ENCODE data around the gene PAX8.

PAX8 gene

DNA sequence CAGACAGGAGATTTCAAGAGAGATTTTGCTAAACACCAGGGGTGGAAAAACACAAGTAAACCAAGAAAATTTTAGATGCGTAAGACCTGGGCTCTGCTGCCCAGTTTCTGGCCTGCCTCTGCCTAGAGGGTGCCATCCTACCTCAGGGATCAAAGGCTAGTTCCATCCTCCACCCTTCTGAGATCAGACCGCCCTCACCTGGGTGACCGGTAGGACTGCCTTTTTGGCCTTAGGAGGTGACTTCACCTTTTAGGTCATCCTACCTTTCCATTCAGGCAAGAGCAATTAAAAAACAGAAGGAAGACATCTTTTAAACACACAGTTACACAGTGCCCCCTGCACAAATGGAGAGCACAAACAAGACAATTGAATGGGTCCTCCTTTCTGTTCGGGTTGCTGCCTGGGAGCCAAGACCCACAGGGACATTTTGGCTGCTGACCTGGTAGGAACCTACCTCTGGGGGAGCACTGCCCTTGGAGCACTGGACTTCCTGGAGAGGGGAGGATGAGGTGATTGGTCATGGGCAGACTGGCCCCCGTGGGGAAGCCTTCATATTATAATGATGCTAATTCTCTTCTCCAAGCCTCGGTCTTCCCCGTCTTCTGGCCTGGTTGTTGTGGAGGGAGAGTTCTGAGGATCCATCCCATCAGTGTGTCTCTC, 101.9 kb downstream of the PAX8 start:
- Histone ChIP-seq H3K9me3 (ENCODE audit: control insufficient read depth in 1 of 2, low read length in 2 of 2) (no peaks in the 10 kb centered on the region), H3K4me1 (ENCODE audit: control insufficient read depth in 1 of 2, insufficient read depth in 2 of 2, low read length in 2 of 2) (peaks cover 59 to 67% of the 10 kb centered on the region in 2 donors), H3K27ac (ENCODE audit: low read depth, low read length) (no peak overlapping the region), H3K9ac (ENCODE audit: low read depth in 1 of 2, low read length in 2 of 2) (no peak overlapping the region), H3K36me3 (ENCODE audit: control insufficient read depth in 1 of 2, insufficient read depth in 2 of 2, low read length in 2 of 2) (peaks cover 0 to 4% of the 10 kb centered on the region in 2 donors), H3K4me3 (ENCODE audit: low read depth in 1 of 2, low read length in 2 of 2) (peak overlapping the region; percentile 69 to 72), H3K27me3 (ENCODE audit: control insufficient read depth in 1 of 2, insufficient read depth in 2 of 2, low read length in 2 of 2) (no peaks in the 10 kb centered on the region)

DNA sequence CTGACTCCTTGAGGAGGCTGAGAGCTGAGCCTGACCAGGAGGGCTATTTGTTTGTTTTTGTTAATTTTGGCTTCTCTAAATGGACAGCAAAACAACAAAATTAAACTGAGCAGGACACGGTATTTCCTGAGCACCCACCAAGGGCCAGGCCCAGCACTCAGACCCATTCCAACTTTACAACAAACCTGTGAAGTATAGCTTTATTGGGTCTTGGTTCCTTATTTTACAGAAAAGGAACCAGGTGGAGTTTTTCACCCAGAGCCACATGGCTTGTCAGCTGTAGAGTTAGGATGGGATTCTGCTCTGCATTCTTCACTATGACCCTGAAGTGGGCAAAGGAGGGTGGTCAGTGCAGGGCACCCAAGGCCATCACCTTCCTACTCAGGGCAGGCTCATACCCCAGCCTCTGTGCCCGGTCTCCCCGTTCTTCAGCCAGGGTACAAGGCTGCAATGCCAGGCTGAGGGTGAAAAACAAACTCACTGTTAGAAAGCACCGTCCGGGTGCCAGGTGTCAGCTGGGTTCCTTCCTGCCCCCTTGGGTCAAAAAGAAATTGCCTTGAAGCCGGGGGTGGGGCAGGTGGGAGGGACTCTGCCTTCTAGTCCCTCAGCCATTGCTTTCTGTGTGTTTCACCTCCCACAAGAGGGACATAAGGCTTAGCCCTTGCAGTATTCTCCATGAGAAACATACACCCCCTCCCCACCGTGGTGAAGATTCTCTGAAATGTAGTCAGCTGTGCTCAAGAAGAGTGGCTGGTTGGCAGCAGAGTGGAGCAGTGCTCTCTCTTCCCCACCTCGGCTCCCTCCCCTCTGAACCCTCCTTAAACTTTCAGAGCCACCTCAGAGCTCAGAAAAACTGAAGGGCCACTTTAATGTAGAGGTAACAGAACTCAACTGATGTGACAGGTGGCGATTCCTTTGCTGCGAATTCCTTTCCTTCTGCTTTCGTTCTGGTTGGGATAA, 102.7 kb downstream of the PAX8 start:
- Histone ChIP-seq H3K4me1 (ENCODE audit: control insufficient read depth in 1 of 2, insufficient read depth in 2 of 2, low read length in 2 of 2) (peaks cover 51 to 59% of the 10 kb centered on the region in 2 donors), H3K36me3 (ENCODE audit: control insufficient read depth in 1 of 2, insufficient read depth in 2 of 2, low read length in 2 of 2) (no peaks in the 10 kb centered on the region), H3K27me3 (ENCODE audit: control insufficient read depth in 1 of 2, insufficient read depth in 2 of 2, low read length in 2 of 2) (no peaks in the 10 kb centered on the region), H3K4me3 (ENCODE audit: low read depth in 1 of 2, low read length in 2 of 2) (peak overlapping the region; percentile 69 to 72), H3K9ac (ENCODE audit: low read depth in 1 of 2, low read length in 2 of 2) (peak overlapping the region; percentile 15 to 21), H3K9me3 (ENCODE audit: control insufficient read depth in 1 of 2, low read length in 2 of 2) (no peaks in the 10 kb centered on the region), H3K27ac (ENCODE audit: low read depth, low read length) (no peak overlapping the region)

DNA sequence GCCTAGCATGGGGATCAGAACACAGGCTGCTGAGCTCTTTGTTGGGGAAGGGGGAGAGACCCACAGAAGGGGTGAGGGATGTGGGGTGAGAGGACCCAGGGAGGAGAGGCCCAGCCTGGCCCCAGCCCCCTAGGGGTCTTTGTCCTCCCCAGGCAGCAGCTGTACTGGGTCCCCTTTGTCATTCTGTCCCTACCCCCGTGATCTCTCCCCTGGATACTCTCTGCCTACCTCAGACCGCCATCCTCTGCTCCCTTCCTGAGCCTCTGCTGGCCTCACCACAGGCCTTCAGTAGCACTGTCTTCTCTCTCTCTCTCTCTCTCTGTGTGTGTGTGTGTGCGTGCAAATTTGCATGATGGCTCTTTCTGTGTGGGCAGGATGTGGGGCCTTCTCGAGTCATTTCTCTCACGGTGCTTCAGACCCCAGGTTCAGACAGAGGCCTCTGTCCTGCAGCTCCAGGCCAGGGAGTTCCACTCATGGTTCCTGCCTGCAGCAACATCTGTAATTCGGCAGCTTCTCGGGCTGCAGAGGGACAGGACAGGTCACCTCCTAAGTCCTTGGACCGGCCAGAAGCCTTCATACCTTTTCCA, 103.6 kb downstream of the PAX8 start:
- Histone ChIP-seq H3K4me3 (ENCODE audit: low read depth in 1 of 2, low read length in 2 of 2) (peak overlapping the region; percentile 69 to 72), H3K27ac (ENCODE audit: low read depth, low read length) (no peak overlapping the region), H3K4me1 (ENCODE audit: control insufficient read depth in 1 of 2, insufficient read depth in 2 of 2, low read length in 2 of 2) (peaks cover 44 to 52% of the 10 kb centered on the region in 2 donors)

DNA sequence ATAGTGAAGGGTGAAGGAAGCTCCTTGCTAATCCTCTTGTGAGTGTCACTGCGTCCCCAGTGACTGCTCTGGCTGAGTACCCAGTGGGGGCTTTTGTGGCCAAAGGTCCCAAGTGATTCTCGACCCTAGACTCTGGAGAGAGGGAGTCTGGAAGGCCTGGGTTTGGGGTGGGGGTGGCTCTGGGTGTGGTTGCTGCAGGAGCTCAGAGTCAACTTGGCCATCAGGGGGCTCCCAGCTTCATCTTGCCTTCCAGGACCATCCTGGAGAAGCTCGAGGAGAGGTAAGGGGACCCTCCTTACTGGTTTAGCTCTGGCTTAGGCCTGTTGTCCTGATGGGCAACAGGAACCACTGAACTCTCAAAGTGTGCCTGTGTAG, 104.4 kb downstream of the PAX8 start:
- Histone ChIP-seq H3K27ac (ENCODE audit: low read depth, low read length) (no peak overlapping the region), H3K36me3 (ENCODE audit: control insufficient read depth in 1 of 2, insufficient read depth in 2 of 2, low read length in 2 of 2) (no peaks in the 10 kb centered on the region), H3K27me3 (ENCODE audit: control insufficient read depth in 1 of 2, insufficient read depth in 2 of 2, low read length in 2 of 2) (no peaks in the 10 kb centered on the region), H3K4me3 (ENCODE audit: low read depth in 1 of 2, low read length in 2 of 2) (peak overlapping the region; percentile 69 to 72), H3K4me1 (ENCODE audit: control insufficient read depth in 1 of 2, insufficient read depth in 2 of 2, low read length in 2 of 2) (peaks cover 36 to 47% of the 10 kb centered on the region in 2 donors), H3K9ac (ENCODE audit: low read depth in 1 of 2, low read length in 2 of 2) (peak overlapping the region in 1 of 2 donors; percentile 54), H3K9me3 (ENCODE audit: control insufficient read depth in 1 of 2, low read length in 2 of 2) (no peaks in the 10 kb centered on the region)

More for the DNA sequence above, 103.6 kb downstream of the PAX8 start:
- H3K36me3 ChIP-seq (ENCODE audit: control insufficient read depth in 1 of 2, insufficient read depth in 2 of 2, low read length in 2 of 2) = no peaks in the 10 kb centered on the region
- peak overlapping the region; percentile 15 to 54 for H3K9ac ChIP-seq (ENCODE audit: low read depth in 1 of 2, low read length in 2 of 2)
- no peaks in the 10 kb centered on the region for H3K27me3 ChIP-seq (ENCODE audit: control insufficient read depth in 1 of 2, insufficient read depth in 2 of 2, low read length in 2 of 2)
- no peaks in the 10 kb centered on the region for H3K9me3 ChIP-seq (ENCODE audit: control insufficient read depth in 1 of 2, low read length in 2 of 2)

DNA sequence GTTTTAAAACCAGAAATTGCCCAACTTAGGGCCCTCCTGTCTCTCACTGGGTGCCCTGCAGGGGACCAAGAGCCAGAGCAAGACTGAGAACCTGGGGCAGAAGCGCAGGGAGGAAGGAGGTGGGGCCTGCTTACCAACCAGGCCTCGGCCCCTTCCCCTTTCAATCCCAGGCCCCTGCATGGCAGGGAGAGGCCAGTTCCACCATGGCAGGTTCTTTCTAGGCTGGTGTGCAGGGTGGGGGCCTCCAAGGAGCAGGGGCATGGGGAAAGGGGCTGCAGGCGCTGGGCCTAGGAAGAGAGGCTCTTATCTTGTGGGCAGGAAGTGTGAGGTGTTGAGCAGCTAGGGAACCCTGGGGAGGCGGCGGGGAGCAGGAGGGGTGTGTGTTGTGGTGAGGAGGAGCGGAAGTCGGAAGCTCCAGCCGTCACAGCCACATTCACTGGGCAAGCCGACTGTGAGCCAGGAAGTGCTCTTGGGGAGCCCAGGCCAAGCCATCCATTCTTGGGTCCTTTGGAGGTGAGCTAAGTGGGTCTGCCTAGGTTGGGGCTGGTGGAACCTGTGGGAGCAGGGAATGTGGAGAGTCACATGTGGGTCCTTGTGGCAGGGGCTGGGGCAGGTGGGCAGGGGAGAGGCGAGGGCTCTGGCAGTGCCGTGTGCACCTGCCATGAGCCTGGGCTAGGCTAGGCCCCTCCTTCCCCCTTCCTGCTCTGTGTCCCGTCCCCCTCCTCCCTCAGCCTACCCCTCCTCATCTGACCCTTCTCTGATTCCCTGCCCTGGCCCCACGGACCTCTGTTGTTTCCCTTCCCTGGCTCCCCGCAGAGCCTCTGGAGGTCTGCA, 105.0 kb downstream of the PAX8 start, which contains the start of gene PSD4:
Gene PSD4, plus strand, starts transcription at position 430 of the 834 bp plus-strand sequence. CDS start 8,486 bp downstream, outside the sequence.
- Histone ChIP-seq H3K9ac (ENCODE audit: low read depth in 1 of 2, low read length in 2 of 2) (peak within 1 kb of the TSS in 1 of 2 donors; percentile 54), H3K4me3 (ENCODE audit: low read depth in 1 of 2, low read length in 2 of 2) (peak within 1 kb of the TSS; percentile 69 to 72), H3K9me3 (ENCODE audit: control insufficient read depth in 1 of 2, low read length in 2 of 2) (no peaks in the 10 kb centered on the region), H3K36me3 (ENCODE audit: control insufficient read depth in 1 of 2, insufficient read depth in 2 of 2, low read length in 2 of 2) (no peaks in the 10 kb centered on the region), H3K27ac (ENCODE audit: low read depth, low read length) (no peak within 1 kb of the TSS), H3K27me3 (ENCODE audit: control insufficient read depth in 1 of 2, insufficient read depth in 2 of 2, low read length in 2 of 2) (no peaks in the 10 kb centered on the region), H3K4me1 (ENCODE audit: control insufficient read depth in 1 of 2, insufficient read depth in 2 of 2, low read length in 2 of 2) (peaks cover 40 to 41% of the 10 kb centered on the region in 2 donors)

DNA sequence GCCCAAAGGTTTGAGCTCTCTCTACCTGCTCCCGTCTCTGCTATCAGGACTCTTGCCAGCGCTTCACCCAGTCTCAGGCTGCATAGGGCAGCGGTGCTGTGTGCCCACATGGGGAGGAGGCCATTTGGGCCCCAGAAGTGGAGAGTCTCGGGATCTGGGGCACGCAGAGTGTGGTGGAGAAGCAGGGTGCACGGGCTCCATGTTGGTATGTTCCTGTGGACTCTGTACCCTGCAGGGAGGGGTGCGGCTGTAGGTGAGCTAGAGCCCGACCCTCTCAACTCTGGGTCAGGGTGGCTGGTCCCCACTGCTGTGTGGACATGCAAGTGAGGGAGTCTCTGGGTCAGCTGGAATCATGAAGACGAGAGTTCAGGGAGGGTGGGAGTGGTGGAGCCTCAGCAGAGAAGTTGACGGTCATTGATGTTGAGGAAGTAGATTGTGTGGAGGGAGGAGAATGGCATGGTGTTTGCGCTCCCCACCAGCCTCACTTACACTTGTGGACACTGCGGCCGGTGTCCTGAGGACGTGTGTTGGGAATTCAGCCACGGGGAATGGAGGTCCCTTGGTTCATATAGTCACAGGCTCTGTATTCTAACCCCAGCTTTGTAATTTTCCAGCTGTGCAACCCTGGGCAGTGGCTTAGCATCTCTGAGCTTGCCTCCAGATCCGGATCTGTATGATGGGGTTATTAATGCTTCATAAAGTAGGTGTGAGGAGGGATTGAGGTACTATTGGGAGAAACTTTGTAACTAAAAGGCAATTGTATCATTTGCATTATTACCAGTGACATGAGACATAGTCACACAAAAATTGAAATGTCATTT, 105.8 kb downstream of the PAX8 start:
- peaks cover 41 to 44% of the 10 kb centered on the region in 2 donors for H3K4me1 ChIP-seq (ENCODE audit: control insufficient read depth in 1 of 2, insufficient read depth in 2 of 2, low read length in 2 of 2)
- peak overlapping the region in 1 of 2 donors; percentile 69 for H3K4me3 ChIP-seq (ENCODE audit: low read depth in 1 of 2, low read length in 2 of 2)
- H3K27me3 ChIP-seq (ENCODE audit: control insufficient read depth in 1 of 2, insufficient read depth in 2 of 2, low read length in 2 of 2) = no peaks in the 10 kb centered on the region
- H3K36me3 ChIP-seq (ENCODE audit: control insufficient read depth in 1 of 2, insufficient read depth in 2 of 2, low read length in 2 of 2) = no peaks in the 10 kb centered on the region
- no peak overlapping the region for H3K27ac ChIP-seq (ENCODE audit: low read depth, low read length)
- no peaks in the 10 kb centered on the region for H3K9me3 ChIP-seq (ENCODE audit: control insufficient read depth in 1 of 2, low read length in 2 of 2)
- H3K9ac ChIP-seq (ENCODE audit: low read depth in 1 of 2, low read length in 2 of 2) = no peak overlapping the region

DNA sequence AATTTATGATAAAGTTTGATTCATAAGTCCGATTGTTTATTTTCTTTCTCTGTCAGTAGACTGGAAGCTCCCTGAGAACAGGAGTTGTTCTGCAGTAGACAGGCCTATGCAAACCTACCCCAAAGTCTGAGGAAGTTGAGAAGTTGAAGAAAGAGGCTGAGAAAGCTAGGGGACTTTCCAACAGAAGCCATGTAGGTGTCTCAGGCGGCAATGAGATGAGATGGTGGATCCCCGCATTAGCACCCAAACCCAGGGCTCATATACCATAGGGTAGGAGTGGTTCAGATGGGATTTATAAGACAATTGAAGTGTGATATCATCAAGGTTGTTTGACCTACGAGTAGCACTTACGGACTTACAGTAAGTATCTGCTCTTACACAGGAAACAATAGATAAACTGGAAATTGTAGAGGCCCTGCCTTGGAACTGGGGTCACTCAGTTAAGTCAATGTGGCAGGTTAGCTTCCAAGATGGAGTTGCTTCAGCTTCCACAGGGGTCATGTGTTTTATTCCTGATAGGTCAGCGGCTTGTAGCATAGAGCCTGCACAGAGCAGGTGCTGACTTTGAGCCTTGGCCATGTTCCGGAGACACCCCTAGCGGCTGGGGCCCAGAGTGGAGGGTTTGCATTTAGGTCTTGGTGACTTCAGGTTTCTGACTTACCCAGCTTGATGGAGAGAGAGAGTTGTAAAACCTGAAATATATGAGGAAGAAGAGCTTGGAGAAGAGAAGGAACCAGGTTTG, 107.2 kb downstream of the PAX8 start:
- Histone ChIP-seq H3K4me3 (ENCODE audit: low read depth in 1 of 2, low read length in 2 of 2) (no peak overlapping the region), H3K27me3 (ENCODE audit: control insufficient read depth in 1 of 2, insufficient read depth in 2 of 2, low read length in 2 of 2) (no peaks in the 10 kb centered on the region), H3K36me3 (ENCODE audit: control insufficient read depth in 1 of 2, insufficient read depth in 2 of 2, low read length in 2 of 2) (no peaks in the 10 kb centered on the region), H3K9ac (ENCODE audit: low read depth in 1 of 2, low read length in 2 of 2) (no peak overlapping the region), H3K27ac (ENCODE audit: low read depth, low read length) (no peak overlapping the region), H3K9me3 (ENCODE audit: control insufficient read depth in 1 of 2, low read length in 2 of 2) (no peaks in the 10 kb centered on the region), H3K4me1 (ENCODE audit: control insufficient read depth in 1 of 2, insufficient read depth in 2 of 2, low read length in 2 of 2) (peaks cover 44 to 46% of the 10 kb centered on the region in 2 donors)

DNA sequence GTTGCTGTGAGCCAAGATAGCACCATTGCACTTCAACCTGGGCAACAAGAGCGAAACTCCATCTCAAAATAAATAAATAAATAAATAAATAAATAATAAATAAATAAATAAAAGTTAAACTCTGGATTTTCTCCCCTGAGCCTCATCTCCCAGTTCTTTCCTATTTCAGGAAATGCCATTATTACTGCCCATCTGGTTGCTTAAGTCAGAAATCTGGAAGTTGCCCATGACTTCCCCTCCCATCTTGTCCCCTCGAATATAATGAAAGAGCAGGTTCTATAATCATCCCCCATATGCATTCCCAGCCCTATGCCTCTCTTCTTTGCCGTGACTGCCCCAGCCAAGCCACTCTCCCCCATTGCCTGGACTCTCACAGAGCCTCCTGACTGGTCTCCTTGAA, 109.1 kb downstream of the PAX8 start:
- H3K9ac ChIP-seq (ENCODE audit: low read depth in 1 of 2, low read length in 2 of 2) = no peak overlapping the region
- H3K36me3 ChIP-seq (ENCODE audit: control insufficient read depth in 1 of 2, insufficient read depth in 2 of 2, low read length in 2 of 2) = no peaks in the 10 kb centered on the region
- H3K4me3 ChIP-seq (ENCODE audit: low read depth in 1 of 2, low read length in 2 of 2) = no peak overlapping the region
- H3K4me1 ChIP-seq (ENCODE audit: control insufficient read depth in 1 of 2, insufficient read depth in 2 of 2, low read length in 2 of 2) = peaks cover 42 to 51% of the 10 kb centered on the region in 2 donors
- no peak overlapping the region for H3K27ac ChIP-seq (ENCODE audit: low read depth, low read length)
- no peaks in the 10 kb centered on the region for H3K27me3 ChIP-seq (ENCODE audit: control insufficient read depth in 1 of 2, insufficient read depth in 2 of 2, low read length in 2 of 2)
- H3K9me3 ChIP-seq (ENCODE audit: control insufficient read depth in 1 of 2, low read length in 2 of 2) = no peaks in the 10 kb centered on the region
